ENCODE measurements around the gene TK2.
"Not testable (repeated sequence)": the region's sequence is repeated elsewhere in the genome, so short reads cannot be mapped to it uniquely, and the experiment has no call there.

TK2 gene

GRCh38 chr16:66516808-66517585 is 32.9 kb downstream of the TK2 start:
- Histone ChIP-seq H3K4me1 (ENCODE audit: control insufficient read depth, insufficient read depth, low read length, poor library complexity, severe bottlenecking) (peaks cover 44% of the 10 kb centered on the region), H3K27ac (ENCODE audit: low read depth, low read length, severe bottlenecking) (peak overlapping the region; percentile 94), H3K9me3 (ENCODE audit: control insufficient read depth, low read length) (no peaks in the 10 kb centered on the region), H3K36me3 (ENCODE audit: control insufficient read depth, insufficient read depth, low read length) (no peaks in the 10 kb centered on the region), H3K4me3 (ENCODE audit: extremely low read depth, insufficient read depth, low read length, poor library complexity, severe bottlenecking) (no peak overlapping the region)
- 52 to 61% methylated on average over 13 to 14 of the region's 15 CpGs for WGBS, 2 experiments (ENCODE audit: insufficient coverage in 2 of 2)

GRCh38 chr16:66516509-66516807 is 33.5 kb downstream of the TK2 start:
- H3K27ac ChIP-seq (ENCODE audit: low read depth, low read length, severe bottlenecking), result peak overlapping the region; percentile 77
- no peak overlapping the region for H3K4me3 ChIP-seq (ENCODE audit: extremely low read depth, insufficient read depth, low read length, poor library complexity, severe bottlenecking)
- H3K36me3 ChIP-seq (ENCODE audit: control insufficient read depth, insufficient read depth, low read length), result no peaks in the 10 kb centered on the region
- H3K9me3 ChIP-seq (ENCODE audit: control insufficient read depth, low read length), result no peaks in the 10 kb centered on the region
- 87 to 91% methylated on average over 5 to 8 of the region's 8 CpGs for WGBS, 2 experiments (ENCODE audit: insufficient coverage in 2 of 2)
- peaks cover 49% of the 10 kb centered on the region for H3K4me1 ChIP-seq (ENCODE audit: control insufficient read depth, insufficient read depth, low read length, poor library complexity, severe bottlenecking)

GRCh38 chr16:66515596-66516508 is 34.1 kb downstream of the TK2 start:
- H3K27ac ChIP-seq (ENCODE audit: low read depth, low read length, severe bottlenecking), result peak overlapping the region; percentile 77
- H3K4me1 ChIP-seq (ENCODE audit: control insufficient read depth, insufficient read depth, low read length, poor library complexity, severe bottlenecking), result peaks cover 50% of the 10 kb centered on the region
- H3K4me3 ChIP-seq (ENCODE audit: extremely low read depth, insufficient read depth, low read length, poor library complexity, severe bottlenecking), result no peak overlapping the region
- H3K9me3 ChIP-seq (ENCODE audit: control insufficient read depth, low read length), result no peaks in the 10 kb centered on the region
- H3K36me3 ChIP-seq (ENCODE audit: control insufficient read depth, insufficient read depth, low read length), result no peaks in the 10 kb centered on the region
- 87 to 92% methylated on average over 11 to 12 of the region's 12 CpGs for WGBS, 2 experiments (ENCODE audit: insufficient coverage in 2 of 2)

- H3K4me1 ChIP-seq (ENCODE audit: control insufficient read depth, insufficient read depth, low read length, poor library complexity, severe bottlenecking), result peaks cover 50% of the 10 kb centered on the region
- H3K9me3 ChIP-seq (ENCODE audit: control insufficient read depth, low read length); H3K36me3 ChIP-seq (ENCODE audit: control insufficient read depth, insufficient read depth, low read length); H3K27ac ChIP-seq (ENCODE audit: low read depth, low read length, severe bottlenecking); H3K4me3 ChIP-seq (ENCODE audit: extremely low read depth, insufficient read depth, low read length, poor library complexity, severe bottlenecking): not testable (repeated sequence)
- WGBS, 2 experiments (ENCODE audit: insufficient coverage in 2 of 2), result 88 to 98% methylated on average over 5 of the region's 10 CpGs
Observed at GRCh38 chr16:66514980-66515595, 34.8 kb downstream of the TK2 start.

GRCh38 chr16:66514391-66514790 is 35.5 kb downstream of the TK2 start:
- H3K27ac ChIP-seq (ENCODE audit: low read depth, low read length, severe bottlenecking); H3K36me3 ChIP-seq (ENCODE audit: control insufficient read depth, insufficient read depth, low read length); H3K9me3 ChIP-seq (ENCODE audit: control insufficient read depth, low read length); H3K4me3 ChIP-seq (ENCODE audit: extremely low read depth, insufficient read depth, low read length, poor library complexity, severe bottlenecking): not testable (repeated sequence)
- WGBS, 2 experiments (ENCODE audit: insufficient coverage in 2 of 2), result 96 to 98% methylated on average over 7 to 8 of the region's 17 CpGs
- peaks cover 50% of the 10 kb centered on the region for H3K4me1 ChIP-seq (ENCODE audit: control insufficient read depth, insufficient read depth, low read length, poor library complexity, severe bottlenecking)

- no peak overlapping the region for H3K27ac ChIP-seq (ENCODE audit: low read depth, low read length, severe bottlenecking)
- peaks cover 50% of the 10 kb centered on the region for H3K4me1 ChIP-seq (ENCODE audit: control insufficient read depth, insufficient read depth, low read length, poor library complexity, severe bottlenecking)
- no peaks in the 10 kb centered on the region for H3K9me3 ChIP-seq (ENCODE audit: control insufficient read depth, low read length)
- 90 to 96% methylated on average over 6 to 8 of the region's 8 CpGs for WGBS, 2 experiments (ENCODE audit: insufficient coverage in 2 of 2)
- no peak overlapping the region for H3K4me3 ChIP-seq (ENCODE audit: extremely low read depth, insufficient read depth, low read length, poor library complexity, severe bottlenecking)
- H3K36me3 ChIP-seq (ENCODE audit: control insufficient read depth, insufficient read depth, low read length), result no peaks in the 10 kb centered on the region
Observed at GRCh38 chr16:66513111-66513723, 36.7 kb downstream of the TK2 start.

- no peak overlapping the region for H3K27ac ChIP-seq (ENCODE audit: low read depth, low read length, severe bottlenecking)
- 87 to 88% methylated on average over 13 of the region's 15 CpGs for WGBS, 2 experiments (ENCODE audit: insufficient coverage in 2 of 2)
Observed at GRCh38 chr16:66512272-66513110, 37.4 kb downstream of the TK2 start.

GRCh38 chr16:66511602-66512271 is 38.2 kb downstream of the TK2 start:
- H3K4me1 ChIP-seq (ENCODE audit: control insufficient read depth, insufficient read depth, low read length, poor library complexity, severe bottlenecking), result peaks cover 37% of the 10 kb centered on the region
- no peak overlapping the region for H3K4me3 ChIP-seq (ENCODE audit: extremely low read depth, insufficient read depth, low read length, poor library complexity, severe bottlenecking)
- H3K27ac ChIP-seq (ENCODE audit: low read depth, low read length, severe bottlenecking), result peak overlapping the region; percentile 49
- no peaks in the 10 kb centered on the region for H3K36me3 ChIP-seq (ENCODE audit: control insufficient read depth, insufficient read depth, low read length)
- 56 to 58% methylated on average over 13 of the region's 13 CpGs for WGBS, 2 experiments (ENCODE audit: insufficient coverage in 2 of 2)
- no peaks in the 10 kb centered on the region for H3K9me3 ChIP-seq (ENCODE audit: control insufficient read depth, low read length)

More at GRCh38 chr16:66512272-66513110, 37.4 kb downstream of the TK2 start:
- Histone ChIP-seq H3K4me1 (ENCODE audit: control insufficient read depth, insufficient read depth, low read length, poor library complexity, severe bottlenecking) (peaks cover 43% of the 10 kb centered on the region), H3K36me3 (ENCODE audit: control insufficient read depth, insufficient read depth, low read length) (no peaks in the 10 kb centered on the region), H3K9me3 (ENCODE audit: control insufficient read depth, low read length) (no peaks in the 10 kb centered on the region), H3K4me3 (ENCODE audit: extremely low read depth, insufficient read depth, low read length, poor library complexity, severe bottlenecking) (no peak overlapping the region)

- 96 to 98% methylated on average over 12 of the region's 12 CpGs for WGBS, 2 experiments (ENCODE audit: insufficient coverage in 2 of 2)
- no peaks in the 10 kb centered on the region for H3K36me3 ChIP-seq (ENCODE audit: control insufficient read depth, insufficient read depth, low read length)
- no peaks in the 10 kb centered on the region for H3K9me3 ChIP-seq (ENCODE audit: control insufficient read depth, low read length)
- H3K4me3 ChIP-seq (ENCODE audit: extremely low read depth, insufficient read depth, low read length, poor library complexity, severe bottlenecking), result no peak overlapping the region
- no peak overlapping the region for H3K27ac ChIP-seq (ENCODE audit: low read depth, low read length, severe bottlenecking)
- H3K4me1 ChIP-seq (ENCODE audit: control insufficient read depth, insufficient read depth, low read length, poor library complexity, severe bottlenecking), result peaks cover 31% of the 10 kb centered on the region
Observed at GRCh38 chr16:66510711-66511601, 39.0 kb downstream of the TK2 start.
